Measurements from ENCODE around the gene LAMB3.

Gene LAMB3

DNA sequence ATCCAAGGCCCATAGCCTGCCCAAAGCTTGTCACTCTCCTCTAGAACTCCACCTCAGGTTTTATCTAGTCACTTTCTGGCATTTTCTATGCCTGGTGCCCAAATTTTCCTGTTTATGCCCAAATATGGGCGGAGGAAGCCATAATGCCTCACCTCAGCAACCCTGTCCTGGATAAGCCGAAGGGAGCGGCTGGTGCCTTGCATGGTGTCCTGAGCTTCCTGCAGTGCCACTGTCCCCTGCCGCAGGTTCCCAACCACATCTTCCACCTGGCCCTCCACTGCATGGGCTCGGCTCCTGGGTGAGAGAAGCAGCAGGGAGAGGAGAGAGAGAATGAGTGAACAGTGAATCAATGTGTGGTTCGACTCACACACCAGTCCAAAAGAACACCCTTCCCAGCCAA lies 34.5 kb downstream of the LAMB3 start:
- no peak for DNase-seq (ENCODE audit: low spot score)

DNA sequence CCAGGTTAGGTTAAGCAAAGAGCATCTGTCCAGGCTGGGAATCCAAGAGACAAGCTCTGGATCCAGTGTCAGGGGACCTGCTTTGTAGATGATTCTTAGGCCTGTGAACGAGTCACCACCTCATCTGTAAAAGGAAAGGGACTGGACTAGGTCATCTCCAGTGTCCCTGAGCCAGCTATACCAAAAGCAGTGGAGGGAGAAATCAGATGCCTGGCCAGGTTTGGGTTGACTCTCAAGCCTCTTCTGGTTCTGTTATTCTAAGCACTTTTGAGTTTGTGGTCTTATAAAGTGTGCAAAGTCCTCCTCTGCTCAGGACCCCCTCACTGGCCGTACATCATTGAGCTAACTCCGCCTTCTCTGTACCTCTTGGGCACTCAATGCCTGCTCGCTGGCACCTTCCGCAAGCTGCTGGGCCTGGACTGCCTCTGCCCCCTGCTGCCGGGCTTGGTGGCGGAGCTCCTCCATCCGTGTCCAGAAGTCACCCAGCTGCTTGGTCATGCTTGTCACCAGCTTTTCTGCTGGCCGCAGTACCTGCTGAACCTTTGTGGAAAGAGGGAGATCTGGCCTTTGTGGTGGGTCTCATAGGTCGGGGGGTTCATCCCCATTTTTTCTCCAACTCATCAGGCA lies 35.1 kb downstream of the LAMB3 start:
- DNase-seq (ENCODE audit: low spot score) = no peak

DNA sequence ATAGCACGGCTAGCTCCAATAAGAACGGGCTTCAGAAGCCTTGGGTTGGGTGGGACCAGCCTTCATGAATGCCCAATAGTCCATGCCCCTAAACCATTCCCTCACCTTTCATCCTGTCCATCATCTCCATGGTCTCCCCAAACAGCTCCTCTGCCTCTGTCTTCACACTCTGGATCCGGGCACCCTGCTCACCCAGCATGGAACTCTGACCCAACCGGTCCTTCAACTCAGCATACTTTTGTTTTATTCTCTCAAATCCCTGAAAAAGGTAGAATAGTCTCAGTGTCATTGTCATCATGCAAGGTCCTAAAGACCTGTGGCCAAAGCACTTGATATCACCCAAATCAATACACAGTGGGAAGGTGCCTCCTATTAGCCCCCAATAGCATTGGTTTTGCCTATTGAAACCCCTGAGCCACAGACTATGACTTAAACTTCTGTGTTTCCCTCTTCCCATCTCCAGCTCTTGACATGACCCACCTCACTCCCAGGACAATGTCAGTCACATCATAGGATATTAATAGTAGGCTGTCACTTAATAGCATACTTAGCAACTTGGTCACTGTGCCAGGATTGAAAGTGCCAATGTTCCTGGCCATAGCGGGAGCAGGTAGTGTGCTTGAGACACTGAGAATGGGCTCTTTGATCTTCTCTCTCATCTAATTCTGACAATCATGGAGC lies 35.7 kb downstream of the LAMB3 start:
- DNase-seq (ENCODE audit: low spot score) = no peak

DNA sequence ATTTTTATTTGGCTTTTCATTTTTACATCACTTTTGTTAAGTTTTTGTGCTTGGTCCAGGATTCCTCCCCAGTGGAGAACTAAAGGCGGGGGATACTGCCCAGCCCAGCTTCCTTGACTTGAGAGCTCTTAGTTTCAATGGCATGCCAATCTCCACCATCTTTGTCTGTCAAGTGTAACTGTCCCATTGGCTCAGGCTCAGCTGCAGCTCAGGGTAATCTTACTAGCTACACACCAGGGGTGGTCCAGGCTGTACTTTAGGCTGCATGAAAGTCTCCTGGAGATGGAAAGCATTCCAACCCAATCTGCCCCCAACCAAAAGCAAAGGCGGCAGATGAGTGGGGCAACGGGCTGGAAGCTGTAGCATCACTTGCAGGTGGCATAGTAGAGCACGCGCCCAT lies 37.3 kb downstream of the LAMB3 start:
- DNase-seq (ENCODE audit: low spot score) = no peak

DNA sequence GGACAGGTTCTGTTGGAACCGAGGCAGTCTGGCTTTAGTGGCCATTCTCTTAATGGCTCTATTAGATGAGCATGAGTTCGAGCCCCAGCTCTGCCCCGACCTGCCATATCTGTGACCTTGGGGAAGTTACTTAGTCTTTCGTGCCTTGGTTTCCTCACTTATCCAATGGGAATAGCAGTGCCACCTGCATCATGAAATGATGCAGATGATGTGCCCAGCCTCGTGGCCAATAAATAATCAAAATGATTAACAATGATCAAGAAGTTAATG lies 38.1 kb downstream of the LAMB3 start:
- no peak for DNase-seq (ENCODE audit: low spot score)

DNA sequence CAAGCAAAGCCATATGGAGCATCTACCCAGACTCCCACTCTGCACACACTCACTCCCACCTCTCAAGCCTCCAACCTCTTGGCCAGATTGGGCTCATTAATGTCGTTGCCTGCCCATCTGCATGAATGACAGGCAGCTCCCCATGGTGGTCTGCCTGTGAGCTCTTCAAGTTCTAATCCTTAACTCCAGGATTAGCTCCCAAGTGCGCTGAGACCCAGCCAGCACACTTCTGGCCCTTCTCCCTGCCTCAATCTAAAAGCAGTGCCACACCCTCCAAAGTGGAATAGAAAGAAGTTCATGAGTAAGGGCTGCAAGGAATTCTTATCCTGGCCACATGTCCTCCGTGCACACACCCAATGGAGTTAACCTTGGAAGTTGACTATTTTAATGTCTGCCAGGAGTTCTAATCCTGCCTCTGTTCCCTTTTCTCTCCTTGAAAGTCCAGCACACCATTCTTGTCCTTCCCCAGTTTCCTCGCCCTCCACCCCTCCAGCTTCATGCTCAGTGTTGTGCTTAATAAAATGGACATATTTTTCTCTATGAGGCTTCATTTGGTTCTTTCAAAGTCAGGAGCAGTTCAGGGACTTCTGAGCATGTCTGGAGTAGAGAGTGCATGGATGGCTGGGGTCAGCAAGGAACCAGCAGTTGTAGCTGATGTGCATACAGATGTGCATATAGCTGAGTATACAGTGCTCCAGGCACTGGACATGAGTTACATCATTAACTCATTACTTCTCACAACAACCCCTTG lies 38.6 kb downstream of the LAMB3 start:
- no peak for DNase-seq (ENCODE audit: low spot score)

DNA sequence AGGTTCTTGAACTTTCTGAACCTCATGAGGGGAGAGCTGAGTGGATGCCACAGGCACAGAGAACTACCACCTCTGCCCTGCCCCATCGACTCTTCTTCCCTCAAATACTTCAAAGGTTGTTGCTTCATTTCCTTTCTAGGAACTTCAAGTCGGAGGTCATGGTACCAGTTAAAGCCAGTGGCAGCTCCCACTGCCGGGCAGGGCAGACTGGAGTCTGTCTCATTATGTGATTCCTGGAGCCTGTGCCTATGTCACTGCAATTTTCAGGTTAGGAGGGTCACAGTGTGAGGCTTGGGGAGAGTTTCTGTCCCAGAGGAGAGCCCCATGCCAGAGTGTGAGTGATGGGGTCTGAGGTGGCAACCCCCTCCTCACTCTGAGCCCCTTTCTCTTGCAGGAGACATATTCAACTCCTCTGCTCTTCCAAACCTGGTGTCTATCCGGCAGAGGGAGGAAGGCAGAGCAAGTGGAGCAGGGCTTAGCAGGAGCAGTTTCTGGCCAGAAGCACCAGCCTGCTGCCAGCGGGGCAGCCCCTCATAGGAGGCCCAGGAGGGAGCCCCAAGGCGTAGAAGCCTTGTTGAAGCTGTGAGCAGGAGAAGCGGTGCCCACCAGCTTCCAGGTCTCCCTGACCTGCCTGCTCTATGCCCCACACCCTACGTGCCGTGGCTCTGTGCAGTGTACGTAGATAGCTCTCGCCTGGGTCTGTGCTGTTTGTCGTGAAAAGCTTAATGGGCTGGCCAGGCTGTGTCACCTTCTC lies 39.4 kb downstream of the LAMB3 start:
- DNase-seq (ENCODE audit: low spot score) = no peak

DNA sequence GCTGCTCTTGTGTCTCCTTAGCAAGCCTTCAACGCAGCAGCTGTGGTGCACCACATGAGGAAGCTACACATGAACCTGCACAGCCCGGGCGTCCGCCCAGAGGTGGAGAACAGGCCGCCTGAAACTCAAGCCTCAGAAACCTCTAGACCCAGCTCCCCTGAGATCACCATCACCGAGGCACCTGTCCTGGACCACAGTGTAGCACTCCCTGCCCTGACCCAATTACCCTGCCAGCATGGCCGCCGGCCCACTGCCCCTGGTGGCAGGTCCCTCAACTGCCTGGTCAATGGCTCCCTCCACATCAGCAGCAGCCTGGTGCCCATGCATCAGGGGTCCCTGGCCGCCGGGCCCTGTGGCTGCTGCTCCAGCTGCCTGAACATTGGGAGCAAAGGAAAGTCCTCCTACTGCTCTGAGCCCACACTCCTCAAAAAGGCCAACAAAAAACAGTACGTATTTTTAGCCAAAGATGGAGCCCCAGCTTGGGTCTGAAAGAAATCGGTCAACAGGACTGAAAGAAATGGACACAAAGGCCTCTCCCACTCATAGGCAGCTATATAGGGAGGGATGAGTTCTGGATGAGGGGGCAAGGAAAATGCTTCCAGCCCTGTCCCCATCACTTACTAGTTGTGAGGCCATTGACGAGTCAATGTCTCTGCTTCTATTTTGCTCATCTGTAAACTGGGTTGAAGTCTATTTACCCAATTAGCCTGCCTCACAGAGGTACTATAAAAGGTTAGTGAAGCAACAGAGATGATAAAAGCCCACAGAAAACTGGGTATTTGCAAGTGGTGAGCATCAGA lies 40.3 kb downstream of the LAMB3 start:
- no peak for DNase-seq (ENCODE audit: low spot score)

DNA sequence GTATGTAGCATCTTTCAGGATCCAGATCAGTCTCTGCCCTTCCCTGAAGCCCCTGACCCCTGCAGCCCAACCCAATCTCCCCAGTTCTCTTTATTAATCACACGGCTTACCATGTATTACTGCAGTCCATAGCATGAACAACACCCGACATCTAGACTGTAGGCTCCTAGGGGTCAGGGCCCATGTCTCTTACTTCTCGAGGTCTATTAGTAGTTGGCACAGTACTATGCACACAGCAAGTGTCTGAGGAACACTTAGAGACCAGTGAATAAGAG lies 41.7 kb downstream of the LAMB3 start:
- no peak for DNase-seq (ENCODE audit: low spot score)

DNA sequence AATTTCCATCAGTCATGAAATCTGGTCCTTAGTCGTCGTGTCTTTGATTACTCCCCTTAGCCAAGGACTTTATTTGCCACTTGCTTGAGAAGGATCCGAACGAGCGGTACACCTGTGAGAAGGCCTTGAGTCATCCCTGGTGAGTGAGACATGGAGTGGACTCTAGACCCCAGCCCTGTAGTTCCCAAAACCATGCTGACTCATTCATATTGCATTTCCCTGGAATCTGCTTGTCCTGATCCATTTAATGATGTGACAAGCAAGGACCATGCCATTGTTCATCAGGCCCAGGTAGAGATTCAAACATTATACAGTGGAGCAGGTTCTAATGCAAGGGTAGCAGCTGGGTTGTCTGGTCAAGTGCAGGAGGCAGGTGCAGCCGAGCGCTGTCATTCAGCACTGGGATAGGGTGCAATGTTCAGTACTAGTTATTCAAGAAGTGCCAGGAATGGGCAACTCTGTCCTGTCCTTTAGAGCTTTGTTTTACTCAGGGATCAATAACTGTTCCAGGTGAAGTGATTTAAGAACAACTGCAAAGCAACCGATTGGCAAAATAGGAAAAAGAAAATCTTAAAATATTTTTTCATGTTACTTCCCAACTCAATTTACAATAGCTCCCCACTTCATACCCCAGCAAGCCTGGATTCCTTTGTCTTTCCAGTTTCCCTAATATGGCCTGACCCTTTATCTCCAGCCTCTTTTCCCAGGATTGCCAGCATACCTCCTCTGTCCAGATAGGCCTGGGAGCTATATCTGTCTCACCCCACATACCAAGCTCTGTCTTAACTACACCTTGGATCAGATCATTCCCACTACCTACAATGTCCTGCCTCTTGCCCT lies 42.2 kb downstream of the LAMB3 start:
- no peak for DNase-seq (ENCODE audit: low spot score)

DNA sequence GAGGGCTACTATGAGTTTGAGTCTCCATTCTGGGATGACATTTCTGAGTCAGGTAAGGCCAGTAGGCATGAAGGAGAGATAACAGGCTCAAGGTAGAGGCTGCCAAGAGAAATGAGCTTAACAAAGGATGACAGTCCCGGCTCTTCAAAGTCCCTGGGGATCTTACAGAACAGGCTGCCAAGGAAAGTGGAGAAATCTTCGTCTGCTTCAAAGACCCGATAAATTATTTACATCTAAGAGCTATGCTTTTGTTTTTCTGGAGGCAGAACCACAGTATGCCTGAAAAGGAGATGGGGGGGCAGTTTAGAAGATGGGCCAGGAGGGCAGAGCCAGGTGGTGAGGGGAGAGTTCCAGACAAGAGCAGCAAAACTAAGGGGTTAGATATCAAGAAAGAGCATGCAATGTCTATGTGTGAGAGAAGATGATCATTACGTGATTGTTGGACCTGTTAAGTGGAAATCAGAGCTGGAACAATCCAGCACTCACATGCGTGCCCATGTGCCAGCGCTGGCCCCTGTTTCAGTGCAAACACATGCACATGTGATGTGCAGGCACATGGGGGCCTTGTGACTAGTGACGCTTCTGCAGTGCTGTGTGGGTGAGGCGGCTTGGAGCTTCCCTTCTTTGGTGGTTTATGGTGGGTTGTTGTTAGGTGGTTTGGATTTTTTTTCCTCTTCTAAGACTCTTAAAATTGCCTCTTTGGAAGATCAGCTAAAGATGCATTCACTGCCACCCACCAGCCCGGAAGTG lies 43.0 kb downstream of the LAMB3 start:
- no peak for DNase-seq (ENCODE audit: low spot score)

DNA sequence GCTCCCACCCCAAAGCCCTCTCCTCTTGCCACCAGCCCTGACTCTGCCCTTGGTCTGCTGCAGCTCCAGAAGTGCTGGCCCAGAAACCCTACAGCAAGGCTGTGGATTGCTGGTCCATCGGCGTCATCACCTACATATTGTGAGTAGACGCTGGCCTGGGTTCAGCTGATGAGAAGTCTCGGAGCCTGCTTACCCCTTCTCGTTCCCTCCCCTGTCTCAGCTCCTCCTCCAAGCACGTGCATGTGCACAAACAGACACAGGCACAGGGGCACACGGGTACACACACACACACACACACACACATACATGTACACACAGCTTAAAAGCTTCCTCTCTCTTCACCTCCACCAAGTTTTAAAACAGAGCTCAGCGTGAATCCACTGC lies 44.4 kb downstream of the LAMB3 start:
- no peak for DNase-seq (ENCODE audit: low spot score)

DNA sequence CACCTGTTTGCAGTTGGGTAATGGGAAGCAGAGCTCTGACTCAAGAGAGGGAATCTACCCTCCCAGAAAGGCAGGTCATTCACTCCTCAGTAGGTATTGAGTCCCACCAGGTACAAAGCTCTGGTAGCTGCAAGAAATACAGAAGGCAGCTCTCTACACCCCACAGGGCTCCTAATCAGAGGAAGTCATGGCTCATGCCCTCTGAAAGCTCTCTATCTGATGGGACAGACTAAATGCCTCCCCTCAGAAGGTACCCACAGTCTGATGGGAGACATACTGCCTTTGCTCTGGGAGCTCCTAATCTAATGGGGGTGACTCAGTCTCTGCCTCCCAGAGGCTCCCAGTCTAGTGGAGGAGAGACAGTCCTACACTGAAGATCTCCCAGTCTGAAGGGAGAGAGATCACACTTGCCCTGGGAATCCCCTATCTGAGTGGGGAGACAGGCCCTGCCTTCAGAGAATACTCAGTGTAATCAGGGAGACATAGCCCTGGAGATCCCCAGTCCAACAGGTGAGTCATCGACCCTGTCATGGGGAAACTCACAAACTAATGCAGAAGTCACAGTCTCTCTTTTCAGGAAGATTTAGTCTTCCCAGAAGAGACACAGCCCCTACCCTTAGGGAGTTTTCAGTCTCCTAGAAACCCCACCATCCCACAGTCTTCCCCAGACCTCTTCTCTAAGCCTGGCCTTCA lies 45.0 kb downstream of the LAMB3 start:
- DNase-seq (ENCODE audit: low spot score) = no peak

DNA sequence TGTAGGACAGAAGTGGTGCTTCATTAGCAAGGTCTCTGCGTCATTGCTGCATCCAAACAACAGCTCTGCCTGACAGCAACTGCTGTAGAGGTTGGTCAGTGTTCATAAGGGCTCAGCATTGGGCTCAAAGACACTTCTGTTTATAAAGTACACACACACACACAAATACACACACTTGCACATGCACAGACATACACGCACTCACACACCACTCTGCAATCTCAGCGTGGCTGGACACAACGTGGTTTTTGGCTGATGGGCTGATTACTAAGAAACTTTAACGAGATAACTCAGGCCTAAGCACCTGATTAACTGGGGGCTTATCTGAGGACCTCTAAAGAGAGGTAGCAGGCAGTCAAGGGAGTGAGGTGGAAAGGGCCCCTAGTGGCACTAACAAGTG lies 48.3 kb downstream of the LAMB3 start:
- DNase-seq (ENCODE audit: low spot score) = no peak

DNA sequence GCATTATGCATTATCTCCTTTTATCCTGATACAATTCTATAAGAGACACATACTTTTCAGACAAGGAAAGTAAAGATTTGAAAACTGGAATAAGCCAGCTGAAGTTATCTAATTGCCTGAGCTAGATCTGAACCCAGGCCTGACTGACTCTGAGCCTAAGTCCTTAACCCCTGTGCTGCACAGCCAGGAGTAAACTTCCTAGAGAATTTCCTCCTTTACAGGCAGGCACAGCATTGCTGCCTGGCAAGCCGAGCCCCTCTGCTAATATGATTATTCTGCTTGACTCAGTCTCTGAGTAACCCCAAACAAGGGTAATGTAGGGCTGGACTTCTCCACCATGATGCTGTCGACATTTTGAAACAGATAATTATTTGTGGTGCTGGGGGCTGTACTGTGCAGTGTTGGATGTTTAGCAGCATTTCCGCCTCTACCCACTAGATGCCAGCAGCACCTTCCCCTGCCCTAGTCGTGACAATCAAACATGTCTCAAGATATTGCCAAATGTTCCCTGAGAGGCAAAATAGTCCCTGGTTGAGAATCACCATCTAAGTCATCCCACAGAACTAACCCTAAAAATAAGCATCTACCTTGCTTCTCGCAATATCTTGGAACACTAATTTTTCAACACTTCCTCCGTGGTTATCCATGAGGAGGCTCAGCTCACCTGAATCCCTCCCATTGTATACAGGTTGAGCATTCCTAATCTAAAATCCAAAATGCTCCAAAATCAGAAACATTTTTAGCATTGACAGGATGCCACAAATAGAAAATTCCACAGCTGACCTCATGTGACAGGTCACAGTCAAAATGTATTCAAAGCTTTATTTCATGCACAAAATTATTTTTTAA lies 50.2 kb downstream of the LAMB3 start:
- DNase-seq (ENCODE audit: low spot score) = no peak

DNA sequence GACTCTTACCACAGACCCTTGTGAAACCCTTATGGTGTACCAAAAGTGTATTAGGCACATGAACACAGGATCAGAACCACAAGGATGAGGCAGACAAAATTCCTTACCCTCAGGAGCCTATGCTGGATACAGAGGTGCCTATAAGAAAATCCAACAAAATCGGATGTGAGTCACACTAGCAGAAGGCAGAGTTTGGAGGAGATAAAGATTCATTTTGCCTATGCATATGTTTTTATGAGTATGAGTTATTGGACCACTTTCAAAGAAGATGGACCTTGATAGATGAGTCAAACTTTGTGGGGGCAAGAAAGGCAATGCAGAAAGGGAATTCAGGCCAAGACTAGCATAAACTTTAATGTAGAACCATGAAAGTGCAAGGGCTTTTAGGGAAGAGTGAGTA lies 51.7 kb downstream of the LAMB3 start:
- no peak for DNase-seq (ENCODE audit: low spot score)

DNA sequence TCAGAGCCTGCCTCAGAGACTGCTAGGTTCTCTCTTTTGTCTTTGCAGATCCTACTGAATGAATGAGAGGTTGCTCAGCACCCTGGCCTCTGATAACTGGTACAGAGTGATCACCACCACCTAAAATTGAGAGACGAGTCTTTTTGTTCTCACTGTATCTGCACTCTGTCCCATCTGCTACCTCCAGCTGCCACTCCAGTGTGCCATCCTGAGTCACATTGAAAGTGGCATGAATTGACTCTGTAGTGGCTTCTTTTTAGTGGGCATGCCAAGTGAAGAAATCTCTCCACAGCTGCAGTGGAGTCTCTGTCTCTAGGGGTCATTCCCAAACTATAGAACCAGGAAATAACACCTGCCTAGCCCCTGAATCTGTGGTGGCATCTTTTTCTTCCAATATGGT lies 54.0 kb downstream of the LAMB3 start:
- DNase-seq (ENCODE audit: low spot score) = no peak

DNA sequence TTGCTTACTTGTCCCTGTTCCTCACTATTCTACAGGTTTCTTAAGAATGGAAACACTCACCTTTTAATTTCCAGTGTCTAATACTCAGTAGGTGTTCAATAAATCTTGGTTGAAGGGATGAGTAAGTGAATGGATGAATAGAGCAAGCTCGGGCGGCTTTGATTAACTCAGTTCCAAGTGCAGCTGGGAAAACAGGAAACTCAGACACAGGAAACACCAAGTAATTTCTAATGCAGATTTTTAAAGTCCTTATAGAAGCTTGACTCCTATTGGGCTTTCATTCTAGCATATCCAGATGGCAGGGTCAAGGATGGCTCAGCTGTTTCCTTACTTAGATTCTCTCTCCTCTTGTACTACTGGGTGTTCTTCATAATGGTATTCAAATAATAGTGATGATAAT lies 54.7 kb downstream of the LAMB3 start:
- no peak for DNase-seq (ENCODE audit: low spot score)

DNA sequence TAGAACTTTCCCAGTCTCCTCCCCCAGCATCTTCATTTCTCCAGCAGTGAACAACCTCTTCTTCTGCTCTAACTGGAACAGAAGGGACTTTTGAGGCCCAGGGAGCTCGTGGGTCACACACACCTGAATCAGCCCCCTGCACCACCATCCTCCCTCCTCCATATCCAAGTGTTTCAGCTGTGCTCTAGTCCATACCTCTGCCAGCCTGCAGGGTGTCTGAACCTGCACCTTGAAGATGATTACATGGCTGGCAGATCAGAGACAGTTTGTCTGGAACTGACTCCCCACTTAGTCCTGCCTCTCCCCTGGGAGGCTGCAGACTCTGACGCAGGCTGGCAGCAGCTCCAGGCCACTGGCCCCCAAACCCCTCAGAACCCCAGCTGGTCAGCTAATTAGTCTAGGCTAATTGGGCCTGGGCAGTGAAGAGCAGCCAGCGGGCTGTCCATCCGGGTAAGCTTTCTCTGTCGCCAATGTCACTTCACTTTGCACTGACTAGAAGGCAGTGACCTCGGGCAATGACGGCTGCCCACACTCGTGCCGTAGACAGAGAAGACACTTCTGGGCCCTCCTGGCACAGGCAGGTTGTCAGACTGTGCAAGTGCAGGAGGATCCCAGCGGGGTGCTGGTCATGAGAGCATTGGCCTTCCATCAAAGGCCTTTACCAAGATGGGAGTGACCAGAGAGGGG lies 56.5 kb downstream of the LAMB3 start:
- DNase-seq (ENCODE audit: low spot score) = no peak

All from HuH-7.5 (cell line).